NT2/D1 (cell line): Measurements from ENCODE around the gene EDEM3.

Experiments
- YY1 ChIP-seq: IDR thresholded peaks from 2 replicates; pipeline ENCODE4 v1.6.1; 2011; ENCODE audit not compliant: insufficient read length, insufficient read depth
- ZNF274 ChIP-seq: IDR thresholded peaks from 2 replicates; pipeline ENCODE4 v1.6.1; 2011; ENCODE audit warnings: mild to moderate bottlenecking, low read depth, low read length

GRCh38 chr1:184792450-184792969 lies 37.9 kb upstream of the EDEM3 start:
- TF ChIP-seq ZNF274 = no peak
- no peak for TF ChIP-seq YY1
